ENCODE data around the gene C1QTNF2.

C1QTNF2 gene

GRCh38 chr5:160310552-160311295, 59.7 kb downstream of the C1QTNF2 start:
- H3K36me3 Mint-ChIP-seq (ENCODE audit: low read depth): no peaks in the 10 kb centered on the region
- peaks cover 60% of the 10 kb centered on the region for H3K27me3 Mint-ChIP-seq
- no peaks in the 10 kb centered on the region for H3K9me3 Mint-ChIP-seq
- H3K27ac Mint-ChIP-seq: no peak overlapping the region
- H3K4me3 Mint-ChIP-seq: no peak overlapping the region
- peaks cover 7% of the 10 kb centered on the region for H3K4me1 Mint-ChIP-seq (ENCODE audit: low read depth)

GRCh38 chr5:160310140-160310539, 60.3 kb downstream of the C1QTNF2 start:
- H3K27me3 Mint-ChIP-seq: peaks cover 60% of the 10 kb centered on the region
- H3K27ac Mint-ChIP-seq: no peak overlapping the region
- peaks cover 7% of the 10 kb centered on the region for H3K4me1 Mint-ChIP-seq (ENCODE audit: low read depth)
- no peaks in the 10 kb centered on the region for H3K9me3 Mint-ChIP-seq
- H3K36me3 Mint-ChIP-seq (ENCODE audit: low read depth): no peaks in the 10 kb centered on the region
- H3K4me3 Mint-ChIP-seq: no peak overlapping the region

GRCh38 chr5:160306696-160307095, 63.7 kb downstream of the C1QTNF2 start:
- Mint-ChIP-seq H3K36me3 (ENCODE audit: low read depth) (no peaks in the 10 kb centered on the region), H3K9me3 (no peaks in the 10 kb centered on the region), H3K27ac (no peak overlapping the region), H3K4me1 (ENCODE audit: low read depth) (no peaks in the 10 kb centered on the region), H3K27me3 (peaks cover 42% of the 10 kb centered on the region), H3K4me3 (no peak overlapping the region)

- Mint-ChIP-seq H3K4me1 (ENCODE audit: low read depth) (no peaks in the 10 kb centered on the region), H3K36me3 (ENCODE audit: low read depth) (no peaks in the 10 kb centered on the region), H3K27ac (no peak overlapping the region), H3K9me3 (no peaks in the 10 kb centered on the region), H3K27me3 (peaks cover 28% of the 10 kb centered on the region), H3K4me3 (no peak overlapping the region)
Observed at GRCh38 chr5:160305319-160305718, 65.1 kb downstream of the C1QTNF2 start.

GRCh38 chr5:160303690-160304089, 66.7 kb downstream of the C1QTNF2 start:
- Mint-ChIP-seq H3K27ac (no peak overlapping the region), H3K4me1 (ENCODE audit: low read depth) (no peaks in the 10 kb centered on the region), H3K27me3 (peaks cover 14% of the 10 kb centered on the region), H3K36me3 (ENCODE audit: low read depth) (no peaks in the 10 kb centered on the region), H3K4me3 (no peak overlapping the region), H3K9me3 (no peaks in the 10 kb centered on the region)

GRCh38 chr5:160298189-160298588, 72.2 kb downstream of the C1QTNF2 start:
- Mint-ChIP-seq H3K36me3 (ENCODE audit: low read depth) (no peaks in the 10 kb centered on the region), H3K4me3 (no peak overlapping the region), H3K9me3 (no peaks in the 10 kb centered on the region)

GRCh38 chr5:160297776-160298175, 72.7 kb downstream of the C1QTNF2 start:
- no peaks in the 10 kb centered on the region for H3K4me1 Mint-ChIP-seq (ENCODE audit: low read depth)
- no peaks in the 10 kb centered on the region for H3K9me3 Mint-ChIP-seq
- H3K27me3 Mint-ChIP-seq: peaks cover 1% of the 10 kb centered on the region

More at GRCh38 chr5:160298189-160298588, 72.2 kb downstream of the C1QTNF2 start:
- H3K4me1 Mint-ChIP-seq (ENCODE audit: low read depth): no peaks in the 10 kb centered on the region
- peaks cover 3% of the 10 kb centered on the region for H3K27me3 Mint-ChIP-seq
- H3K27ac Mint-ChIP-seq: no peak overlapping the region

More at GRCh38 chr5:160297776-160298175, 72.7 kb downstream of the C1QTNF2 start:
- no peak overlapping the region for H3K27ac Mint-ChIP-seq
- no peaks in the 10 kb centered on the region for H3K36me3 Mint-ChIP-seq (ENCODE audit: low read depth)
- no peak overlapping the region for H3K4me3 Mint-ChIP-seq
